Cardiac fibroblast (primary cell): ENCODE data around the gene FRMD4B.
A peak's percentile ranks its signal among the peaks of the same experiment; 100 is the strongest.
"Not testable (repeated sequence)": the region's sequence is repeated elsewhere in the genome, so short reads cannot be mapped to it uniquely, and the experiment has no call there.

Experiments used
- DNase-seq, 2 donors: peaks; one replicate each; pipeline versions ENCODE4 v3.0.0 to v3.0.0-alpha.2; 2010; ENCODE audit warnings: low read depth in 2 of 2
- H3K4me3 ChIP-seq, 2 donors: replicated peaks in 1 of 2; 1 replicate in 1 of 2; 2 replicates in 1 of 2; pipeline ENCODE4 v1.5.1; 2011; ENCODE audit warnings: low read depth in 2 of 2, low read length in 2 of 2, mild to moderate bottlenecking in 2 of 2, moderate library complexity in 1 of 2
- CTCF ChIP-seq: IDR thresholded peaks from one replicate; pipeline ENCODE4 v1.5.1; 2011; ENCODE audit warnings: low read depth, mild to moderate bottlenecking, low read length, inconsistent platforms

FRMD4B gene

GRCh38 chr3:69328963-69329302 lies 57.0 kb downstream of the FRMD4B start:
- H3K4me3 ChIP-seq, result no peak overlapping the region
- DNase-seq, result no peak
- no peak for TF ChIP-seq CTCF

- no peak for TF ChIP-seq CTCF
Observed at GRCh38 chr3:69328103-69328962, 57.6 kb downstream of the FRMD4B start.

GRCh38 chr3:69326855-69327300 lies 59.0 kb downstream of the FRMD4B start:
- H3K4me3 ChIP-seq, result no peak overlapping the region
- no peak for TF ChIP-seq CTCF
- peak in 1 of 2 donors; percentile 12 for DNase-seq

More at GRCh38 chr3:69328103-69328962, 57.6 kb downstream of the FRMD4B start:
- no peak overlapping the region for H3K4me3 ChIP-seq
- no peak for DNase-seq

GRCh38 chr3:69325151-69325550 lies 60.7 kb downstream of the FRMD4B start:
- DNase-seq, result no peak
- no peak for TF ChIP-seq CTCF
- no peak overlapping the region for H3K4me3 ChIP-seq

- no peak overlapping the region for H3K4me3 ChIP-seq
- TF ChIP-seq CTCF, result peak; percentile 26
- DNase-seq, result peak; percentile 16 to 29
Observed at GRCh38 chr3:69324362-69325025, 61.4 kb downstream of the FRMD4B start.

GRCh38 chr3:69323941-69324340 lies 61.9 kb downstream of the FRMD4B start:
- no peak for DNase-seq
- no peak overlapping the region for H3K4me3 ChIP-seq
- TF ChIP-seq CTCF, result no peak

GRCh38 chr3:69322512-69322911 lies 63.4 kb downstream of the FRMD4B start:
- not testable (repeated sequence) for H3K4me3 ChIP-seq, DNase-seq
